CD4-positive, alpha-beta T cell treated with Interleukin-17A for 4 hours (primary cell): ENCODE data around the gene ACAD11.

Source experiments
- DNase-seq: peaks from one replicate; pipeline ENCODE4 v3.0.0-alpha.2; 2020; ENCODE audit warnings: mixed read lengths

Gene ACAD11

GRCh38 chr3:132549890-132550578, 109.6 kb downstream of the ACAD11 start:
- DNase-seq, result no peak

- DNase-seq, result no peak
These were observed 110.4 kb downstream of the ACAD11 start for GRCh38 chr3:132549169-132549568.

GRCh38 chr3:132545471-132545870, 114.1 kb downstream of the ACAD11 start:
- DNase-seq, result no peak

- DNase-seq, result no peak
These were observed 115.5 kb downstream of the ACAD11 start for GRCh38 chr3:132544130-132544529.

- no peak for DNase-seq
These were observed 116.4 kb downstream of the ACAD11 start for GRCh38 chr3:132543011-132543739.

GRCh38 chr3:132542577-132542976, 117.0 kb downstream of the ACAD11 start:
- DNase-seq, result no peak

- no peak for DNase-seq
These were observed 119.9 kb downstream of the ACAD11 start for GRCh38 chr3:132539681-132540080.

GRCh38 chr3:132538072-132538471, 121.5 kb downstream of the ACAD11 start:
- DNase-seq, result no peak

GRCh38 chr3:132537297-132537696, 122.3 kb downstream of the ACAD11 start:
- DNase-seq, result no peak

- no peak for DNase-seq
These were observed 123.0 kb downstream of the ACAD11 start for GRCh38 chr3:132536442-132537153.

GRCh38 chr3:132535575-132536441, 123.8 kb downstream of the ACAD11 start:
- peak; percentile 69 for DNase-seq

- DNase-seq, result no peak
These were observed 129.0 kb downstream of the ACAD11 start for GRCh38 chr3:132530624-132531023.

- no peak for DNase-seq
These were observed 137.3 kb downstream of the ACAD11 start for GRCh38 chr3:132522353-132522752.

- no peak for DNase-seq
These were observed 137.7 kb downstream of the ACAD11 start for GRCh38 chr3:132521901-132522300.

- no peak for DNase-seq
These were observed 139.7 kb downstream of the ACAD11 start for GRCh38 chr3:132519914-132520313.

- DNase-seq, result no peak
These were observed 142.3 kb downstream of the ACAD11 start for GRCh38 chr3:132517311-132517710.

- no peak for DNase-seq
These were observed 146.6 kb downstream of the ACAD11 start for GRCh38 chr3:132513057-132513456.

GRCh38 chr3:132509506-132509905, 150.1 kb downstream of the ACAD11 start:
- no peak for DNase-seq

- no peak for DNase-seq
These were observed 150.5 kb downstream of the ACAD11 start for GRCh38 chr3:132509096-132509495.
